Keratinocyte (primary cell): ENCODE measurements around the gene KARS1.

Experiments
- CTCF ChIP-seq, 3 experiments: IDR thresholded peaks in 1 of 3; conservative IDR thresholded peaks in 1 of 3; optimal IDR thresholded peaks in 1 of 3; 2 replicates in 2 of 3; 3 replicates in 1 of 3; pipeline versions ENCODE3 to v1.5.1; 2011; ENCODE audit warnings: low read length in 3 of 3, mild to moderate bottlenecking in 3 of 3, moderate library complexity in 2 of 3, control low read depth in 1 of 3, inconsistent platforms in 1 of 3; ENCODE audit not compliant: insufficient read depth in 2 of 3; ENCODE audit errors: extremely low read depth in 1 of 3
- EZH2 ChIP-seq: IDR thresholded peaks from one replicate; pipeline ENCODE4 v1.6.1; 2012; ENCODE audit warnings: inconsistent platforms, mild to moderate bottlenecking, low read length, moderate library complexity

GRCh38 chr16:75622761-75623605 is 24.5 kb downstream of the KARS1 start, which contains the start of gene ADAT1:
- no peak for TF ChIP-seq EZH2
- no peak for TF ChIP-seq CTCF (optimal IDR thresholded peaks at IDR 0.05 in 1 of 3, IDR thresholded peaks at IDR 0.05 in 1 of 3, conservative IDR thresholded peaks at IDR 0.05 in 1 of 3; ENCODE audit: extremely low read depth in 1 of 3, insufficient read depth in 2 of 3, low read length in 3 of 3)
